ENCODE results near the gene NAV2.
"Not testable (repeated sequence)": the region's sequence is repeated elsewhere in the genome, so short reads cannot be mapped to it uniquely, and the experiment has no call there.

NAV2 gene

DNA sequence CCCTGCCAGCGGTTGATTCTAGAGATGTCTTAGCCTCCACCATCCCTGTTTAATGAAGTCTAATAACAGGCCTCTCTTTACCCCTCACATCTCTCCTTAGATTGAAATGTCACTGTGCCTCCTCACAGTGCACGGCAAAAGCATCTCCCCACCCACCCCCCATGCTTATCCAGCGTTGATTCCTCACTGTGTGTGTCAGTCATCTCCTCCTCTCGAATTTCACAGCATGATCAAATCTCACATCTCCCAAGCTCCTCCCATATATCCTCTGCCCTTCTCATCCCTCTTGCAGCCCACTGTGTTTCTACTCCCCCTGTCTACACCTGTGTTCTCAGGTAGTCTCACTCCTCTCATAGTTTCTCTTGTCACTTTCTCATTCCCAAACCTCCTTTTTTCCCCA, 363.0 kb downstream of the NAV2 start:
- no peak for DNase-seq

DNA sequence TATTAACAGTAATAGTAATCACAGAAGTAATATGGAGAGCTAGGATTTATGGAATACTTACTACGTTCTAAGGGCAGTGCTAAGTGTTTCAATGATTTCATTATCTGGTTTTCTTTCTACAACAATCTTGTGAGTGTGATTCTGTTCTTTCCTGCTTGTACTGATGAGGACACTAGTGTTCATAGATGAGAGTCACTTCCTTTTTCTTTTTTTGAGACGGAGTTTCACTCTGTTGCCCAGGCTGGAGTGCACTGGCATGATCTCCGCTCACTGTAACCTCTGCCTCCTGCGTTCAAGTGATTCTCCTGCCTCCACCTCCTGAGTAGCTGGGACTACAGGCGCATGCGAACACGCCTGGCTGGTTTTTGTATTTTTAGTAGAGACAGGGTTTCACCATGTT, 366.2 kb downstream of the NAV2 start:
- DNase-seq: no peak

DNA sequence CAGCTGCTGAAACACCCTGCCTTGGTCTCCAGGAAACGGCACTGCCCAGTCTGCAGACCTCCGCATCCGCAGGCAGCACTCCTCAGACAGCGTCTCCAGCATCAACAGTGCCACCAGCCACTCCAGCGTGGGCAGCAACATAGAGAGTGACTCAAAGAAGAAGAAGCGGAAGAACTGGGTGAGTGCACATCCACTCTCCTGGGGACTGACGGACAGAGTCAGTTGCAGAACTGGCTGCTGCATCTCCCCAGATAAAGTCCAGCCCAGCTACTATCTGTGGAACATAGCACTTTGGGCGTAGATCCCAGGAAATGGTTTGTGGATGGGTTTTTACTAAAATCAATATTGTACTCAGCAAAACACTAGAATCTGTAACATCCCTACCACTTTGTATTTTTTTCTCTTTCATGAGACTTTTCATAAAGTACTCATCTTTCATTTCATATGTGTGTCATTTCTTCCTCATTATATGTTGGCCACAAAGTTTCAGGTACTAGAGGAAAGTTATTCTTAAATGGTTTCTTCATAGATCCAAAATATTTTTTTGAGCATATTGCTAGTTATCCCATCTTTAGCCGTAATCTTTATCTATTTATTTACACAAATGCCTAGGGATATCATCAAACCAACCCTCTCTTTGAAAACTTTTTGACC, 367.5 kb downstream of the NAV2 start:
- no peak for DNase-seq

DNA sequence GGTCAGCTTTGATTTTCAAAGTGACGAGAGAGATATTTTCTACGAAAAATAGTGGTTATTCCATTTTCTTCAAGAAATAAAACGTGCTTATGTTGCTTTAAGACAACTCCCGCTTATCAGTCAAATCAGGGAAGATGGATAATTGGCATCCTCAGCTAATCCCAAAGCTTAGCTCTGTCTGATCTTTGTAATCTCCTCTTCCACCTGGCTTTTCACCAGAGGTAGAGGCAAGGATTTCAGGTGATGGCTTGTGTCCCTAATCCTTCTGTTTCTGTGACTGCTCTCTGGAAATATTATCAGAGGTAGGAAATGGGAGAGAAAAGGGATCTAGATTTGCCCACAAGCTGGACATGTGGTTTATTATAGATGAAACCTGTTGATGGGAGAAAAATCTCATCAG, 368.7 kb downstream of the NAV2 start:
- DNase-seq: no peak

DNA sequence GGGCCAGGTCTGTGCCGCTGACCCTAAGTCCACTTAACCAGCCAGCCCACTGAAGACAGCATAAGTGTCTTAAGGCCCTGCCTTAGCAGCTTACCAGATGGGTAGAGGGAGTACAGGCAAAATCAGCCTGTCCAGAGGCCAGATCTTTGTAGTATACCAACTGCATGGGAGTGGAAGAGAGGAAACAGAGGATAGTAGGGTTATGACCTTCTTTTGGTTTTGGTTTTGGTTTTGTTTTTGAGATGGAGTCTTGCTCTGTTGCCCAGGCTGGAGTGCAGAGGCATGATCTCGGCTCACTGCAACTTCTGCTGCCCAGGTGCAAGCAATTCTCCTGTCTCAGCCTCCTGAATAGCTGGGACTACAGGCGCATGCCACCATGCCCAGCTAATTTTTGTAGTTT, 371.2 kb downstream of the NAV2 start:
- DNase-seq: not testable (repeated sequence)

DNA sequence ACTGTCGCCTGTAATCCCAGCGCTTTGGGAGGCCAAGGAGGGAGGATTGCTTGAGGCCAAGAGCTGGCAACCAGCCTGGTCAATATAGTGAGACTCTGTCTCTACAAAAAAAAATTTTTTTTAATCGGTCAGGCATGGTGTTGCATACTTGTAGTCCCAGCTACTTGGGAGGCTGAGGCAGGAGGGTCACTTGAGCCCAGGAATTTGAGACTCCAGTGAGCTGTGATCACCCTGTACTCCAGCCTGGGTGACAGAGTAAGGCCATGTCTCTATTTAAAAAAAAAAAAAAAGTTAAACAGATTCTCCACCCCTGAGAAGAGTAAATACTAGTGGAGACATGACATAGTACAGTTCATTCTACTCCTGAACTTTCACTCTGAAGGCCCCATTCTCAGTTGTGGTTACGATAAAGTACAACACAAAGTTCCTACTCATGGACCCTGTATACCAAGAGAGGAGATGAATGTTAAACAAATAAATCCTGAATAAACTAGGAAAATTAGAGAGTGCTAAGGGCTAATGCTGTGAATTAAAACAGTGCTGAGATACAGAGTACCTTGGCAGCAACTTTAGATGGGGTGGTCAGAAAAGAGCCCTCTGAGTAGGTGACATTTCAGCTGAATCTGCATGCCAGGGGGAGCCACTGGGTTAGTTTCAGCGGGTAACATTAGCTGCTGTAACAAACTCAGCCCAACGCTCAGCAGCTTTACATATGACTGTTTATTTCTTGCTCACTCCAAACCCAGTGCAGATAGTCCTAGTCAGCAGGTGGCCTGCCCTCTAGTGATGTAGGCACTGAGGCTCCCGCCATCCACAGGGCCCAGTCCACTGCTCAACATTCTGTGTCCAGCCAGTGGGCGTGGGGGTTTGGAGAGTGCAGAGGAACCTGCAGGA, 372.5 kb downstream of the NAV2 start:
- no peak for DNase-seq

DNA sequence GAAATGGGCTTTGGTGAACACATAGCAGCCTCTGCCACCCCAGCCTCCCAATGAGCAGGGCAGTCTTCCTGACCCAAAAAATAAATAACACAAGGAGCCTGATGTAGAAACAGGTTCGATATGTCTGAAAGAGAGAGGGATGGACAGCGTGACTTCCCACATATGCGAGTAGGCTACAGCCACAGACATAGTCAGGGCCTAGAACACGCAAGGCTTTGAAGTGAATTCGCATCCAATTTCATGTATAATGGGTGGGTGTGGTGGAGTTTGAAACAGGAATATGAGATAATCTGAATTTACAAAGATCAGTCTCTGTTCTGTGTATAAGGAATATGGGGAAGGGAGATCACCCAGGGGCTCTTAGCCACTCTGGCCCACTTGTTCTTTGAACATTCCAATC, 373.3 kb downstream of the NAV2 start:
- DNase-seq: no peak

DNA sequence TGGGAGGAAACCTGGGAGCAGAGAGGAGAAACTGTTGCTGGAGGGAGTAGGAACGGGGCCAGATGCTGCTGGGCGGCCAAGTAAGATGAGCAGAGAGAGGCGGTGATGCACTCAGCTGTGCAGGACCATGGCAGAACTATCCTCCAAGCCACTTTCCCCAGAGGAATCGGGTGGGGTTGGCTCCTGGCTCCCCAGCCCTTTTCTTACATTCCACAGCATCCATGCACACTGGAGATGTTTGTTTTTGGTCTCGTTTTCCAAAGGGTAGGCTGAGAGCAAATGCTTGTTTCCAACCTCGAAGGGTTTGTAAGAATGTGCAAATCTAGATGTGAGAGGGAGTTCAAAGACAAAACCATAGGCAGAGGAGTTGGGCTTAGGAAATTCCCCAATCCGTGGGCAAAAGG, 374.5 kb downstream of the NAV2 start:
- DNase-seq: no peak

DNA sequence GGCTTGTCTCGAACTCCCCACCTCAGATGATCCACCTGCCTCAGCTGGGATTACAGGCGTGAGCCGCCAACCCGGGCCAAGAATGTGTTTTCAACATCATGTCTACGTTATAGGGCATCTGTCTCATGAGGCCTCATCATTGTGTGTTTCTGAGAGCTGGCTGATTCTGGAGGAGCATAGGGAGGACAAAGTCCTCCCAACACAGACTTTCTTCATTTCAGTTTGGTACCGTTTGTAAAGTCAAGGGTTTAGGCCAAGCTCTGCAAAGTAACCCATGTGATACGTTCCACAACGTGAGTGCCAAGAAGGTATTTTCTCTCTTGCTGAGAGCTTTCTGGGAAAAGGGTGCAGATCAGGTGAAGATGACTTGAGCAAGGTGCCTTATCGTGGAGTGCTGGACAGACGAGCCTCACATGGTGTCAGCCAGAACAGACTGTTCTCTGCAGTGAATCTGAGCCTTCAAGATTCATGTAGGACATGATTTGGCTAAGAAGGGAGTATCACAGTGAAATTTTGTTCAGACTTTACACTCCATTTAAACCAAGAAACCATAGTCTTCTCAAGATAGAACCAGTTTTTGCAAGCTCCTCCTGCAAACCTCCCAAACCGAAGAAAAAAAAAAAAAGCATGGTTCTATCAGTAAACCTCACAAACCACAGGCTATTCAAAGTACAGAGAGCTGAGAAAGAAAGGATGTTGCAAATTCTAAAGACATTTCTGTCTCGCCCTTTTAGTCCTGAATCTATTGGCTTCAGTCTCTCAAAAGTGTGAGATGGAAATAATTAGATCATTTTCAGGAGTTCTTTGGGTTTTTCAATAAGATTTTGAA, 376.0 kb downstream of the NAV2 start:
- DNase-seq: no peak

DNA sequence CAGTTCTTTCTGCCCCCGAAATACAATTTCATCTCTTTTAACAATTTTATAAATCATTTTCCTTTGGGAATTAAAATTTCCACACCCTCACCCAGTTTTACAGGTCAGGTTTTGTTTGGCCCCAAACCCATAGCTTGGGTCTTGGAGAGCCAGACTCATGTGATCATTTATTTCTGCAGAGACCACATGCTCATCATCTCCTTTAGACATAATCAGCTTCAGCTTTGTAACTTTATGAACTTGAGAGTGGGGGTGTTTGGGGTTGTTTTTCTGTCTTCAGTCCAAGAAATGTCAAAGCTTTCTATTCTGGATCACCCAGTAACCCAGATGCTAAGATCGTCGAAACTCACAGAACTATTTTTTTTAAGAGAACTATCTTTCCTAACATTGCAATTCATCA, 376.7 kb downstream of the NAV2 start:
- no peak for DNase-seq

DNA sequence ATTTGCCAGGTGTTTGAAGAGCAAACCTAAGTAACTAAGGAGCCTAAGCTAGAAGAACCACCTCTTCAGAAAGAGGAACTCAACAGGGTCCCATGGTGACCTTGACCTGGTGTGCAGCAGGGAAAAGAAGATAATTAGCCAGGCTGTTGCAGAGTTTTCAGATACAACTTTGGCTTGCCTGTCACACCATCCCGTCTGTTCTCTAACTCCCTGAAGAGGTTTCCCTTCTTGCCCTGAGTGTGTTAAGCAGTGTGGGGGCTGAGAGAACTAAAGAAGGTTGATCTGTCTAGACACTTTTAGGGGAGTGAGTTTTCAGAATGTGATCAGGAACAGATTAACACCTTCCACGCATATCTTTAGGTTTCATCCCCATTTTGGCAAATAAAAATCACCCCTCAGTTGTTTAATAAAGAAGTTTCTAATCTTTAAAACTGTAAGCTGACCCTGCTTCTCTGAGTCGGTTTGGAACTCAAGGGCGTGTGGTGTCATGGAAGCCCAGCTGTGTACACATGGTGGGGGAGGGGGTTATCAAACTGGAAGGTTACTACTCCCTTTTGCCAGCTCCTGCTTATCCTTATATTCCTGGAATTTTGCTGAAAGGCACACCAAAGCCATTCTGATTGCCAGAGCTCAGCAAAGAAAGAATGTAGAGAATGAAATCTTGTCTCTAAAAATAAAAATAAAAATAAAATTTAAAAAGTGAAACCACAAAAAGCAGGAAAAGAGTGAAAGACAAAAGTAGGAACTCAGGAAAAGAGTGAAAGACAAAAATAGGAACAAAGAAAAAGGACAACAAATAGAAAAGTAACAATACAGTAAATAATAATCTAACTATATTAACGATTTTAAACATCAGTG, 377.4 kb downstream of the NAV2 start:
- DNase-seq: no peak

DNA sequence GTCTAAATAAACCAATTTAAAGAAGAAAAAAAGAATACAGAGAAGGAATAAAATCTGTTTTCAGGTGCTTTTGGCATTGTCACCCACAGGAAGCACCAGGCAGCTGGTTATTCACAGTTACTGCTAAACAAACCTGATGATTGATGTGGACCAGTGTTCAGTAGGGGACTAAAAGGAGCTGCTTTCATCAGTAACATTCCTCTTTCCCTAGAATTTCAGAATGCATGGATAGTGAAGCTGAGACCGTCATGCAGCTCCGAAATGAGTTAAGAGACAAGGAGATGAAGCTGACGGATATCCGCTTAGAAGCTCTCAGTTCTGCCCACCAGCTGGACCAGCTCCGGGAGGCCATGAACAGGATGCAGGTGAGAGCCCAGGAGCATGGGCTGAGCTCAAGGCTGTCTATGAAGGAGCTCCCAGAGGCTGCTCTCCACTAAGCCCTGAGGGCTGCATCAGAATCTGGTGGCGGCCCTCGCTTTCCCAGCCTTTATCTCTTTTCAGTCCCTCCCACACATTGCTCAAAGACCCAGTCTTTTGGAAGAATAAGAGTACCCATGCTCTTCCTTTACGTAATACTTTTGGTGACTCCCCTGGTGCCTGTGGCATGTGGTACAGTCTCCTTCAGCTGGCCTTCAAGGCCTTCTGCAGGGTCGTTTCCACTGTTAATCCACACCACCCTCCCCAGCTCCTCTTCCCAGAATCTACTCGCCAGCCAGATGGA, 378.2 kb downstream of the NAV2 start:
- no peak for DNase-seq

DNA sequence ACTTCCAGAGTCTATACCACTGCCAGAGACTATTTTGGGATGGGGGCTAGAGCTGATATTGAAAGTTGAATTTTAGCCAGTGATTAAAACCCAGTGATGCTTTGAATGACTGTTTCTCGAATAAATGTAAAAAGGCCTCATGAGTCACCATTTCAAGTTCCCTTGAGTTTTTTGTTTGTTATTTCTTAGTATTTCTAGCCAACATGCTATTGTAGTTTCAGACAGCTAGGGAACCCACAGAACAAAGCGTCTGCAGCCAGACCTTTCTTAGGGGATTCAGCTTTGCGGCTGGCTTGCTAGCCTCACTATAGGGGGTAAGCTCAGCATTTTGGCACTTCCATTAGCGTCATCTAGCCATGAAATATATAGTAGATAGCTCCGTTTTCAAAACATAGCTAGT, 381.1 kb downstream of the NAV2 start:
- DNase-seq: no peak

DNA sequence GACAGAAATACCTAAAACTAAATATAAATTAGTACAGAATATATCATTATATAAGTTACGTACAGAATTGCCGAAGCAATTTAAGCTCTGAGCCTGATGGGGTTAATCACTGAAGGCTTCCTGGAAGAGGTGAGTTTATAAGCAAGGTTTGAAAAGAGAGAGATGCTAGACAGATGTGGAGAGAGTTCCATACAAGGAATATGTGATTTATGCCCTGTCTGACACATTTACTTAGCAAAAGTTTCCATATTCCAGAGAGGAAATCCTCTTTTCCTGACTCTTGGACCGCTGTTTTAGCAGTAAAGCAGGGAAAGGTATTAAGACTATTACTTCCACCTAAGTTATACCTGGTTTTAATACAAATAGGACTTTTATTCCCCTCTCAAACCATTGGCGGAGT, 382.6 kb downstream of the NAV2 start:
- DNase-seq: no peak

DNA sequence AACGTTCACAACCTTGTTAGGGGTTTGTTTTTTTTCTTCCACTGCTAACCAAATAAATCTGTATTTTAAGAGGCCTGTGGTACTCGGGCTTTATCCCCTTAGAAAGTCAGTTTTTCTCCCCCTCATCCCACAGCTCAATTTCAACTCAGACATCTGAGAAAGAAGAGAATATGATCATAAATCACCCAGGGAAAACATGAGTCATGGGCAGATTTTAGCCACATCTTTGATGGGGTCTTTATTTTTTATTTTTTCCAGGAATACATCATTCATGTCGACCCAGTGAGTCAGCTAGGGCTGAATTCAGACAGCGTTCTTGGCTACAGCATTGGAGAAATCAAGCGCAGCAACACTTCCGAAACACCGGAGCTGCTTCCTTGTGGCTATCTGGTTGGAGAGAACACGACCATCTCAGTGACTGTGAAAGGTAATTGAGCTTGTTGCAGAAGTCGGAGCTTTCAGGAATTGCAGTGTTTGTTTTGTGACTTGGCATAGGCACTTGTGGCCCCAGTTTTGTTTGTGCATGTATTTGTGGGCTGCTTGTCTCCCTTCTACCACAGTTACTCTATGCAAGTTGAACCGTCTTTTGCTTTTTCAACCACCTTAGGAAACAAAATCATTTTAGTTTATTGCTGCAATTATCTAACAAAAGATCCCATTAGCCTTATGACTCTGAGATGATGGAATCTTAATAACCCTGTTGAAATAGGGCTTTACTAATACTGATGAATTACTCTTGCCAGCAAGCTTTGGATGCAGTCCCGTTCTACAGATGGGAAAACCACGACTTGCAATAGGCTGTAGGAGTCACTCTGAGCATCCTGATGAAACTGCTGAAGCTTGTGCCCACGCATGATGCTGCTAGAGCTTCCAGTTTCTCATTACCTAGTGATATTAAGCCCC, 384.9 kb downstream of the NAV2 start:
- DNase-seq: no peak

DNA sequence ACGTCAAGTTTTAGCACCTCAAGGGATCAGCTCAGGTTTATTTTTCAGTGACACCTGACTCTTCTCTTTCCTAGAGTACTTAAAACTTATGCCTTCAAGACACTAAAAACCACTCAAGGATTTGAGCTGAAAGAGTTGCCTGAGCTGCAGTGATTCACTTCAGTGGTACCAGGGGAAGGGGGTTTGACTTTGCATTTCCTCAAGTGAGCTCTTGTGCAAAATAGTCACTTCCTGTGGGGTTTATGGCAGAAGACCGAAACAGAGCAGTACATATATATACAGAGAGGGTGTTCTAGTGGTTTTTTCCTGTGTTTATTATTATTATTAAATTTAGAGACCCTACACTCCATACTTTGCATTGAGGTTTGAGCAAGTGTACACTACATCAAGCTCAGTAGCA, 386.9 kb downstream of the NAV2 start:
- no peak for DNase-seq

DNA sequence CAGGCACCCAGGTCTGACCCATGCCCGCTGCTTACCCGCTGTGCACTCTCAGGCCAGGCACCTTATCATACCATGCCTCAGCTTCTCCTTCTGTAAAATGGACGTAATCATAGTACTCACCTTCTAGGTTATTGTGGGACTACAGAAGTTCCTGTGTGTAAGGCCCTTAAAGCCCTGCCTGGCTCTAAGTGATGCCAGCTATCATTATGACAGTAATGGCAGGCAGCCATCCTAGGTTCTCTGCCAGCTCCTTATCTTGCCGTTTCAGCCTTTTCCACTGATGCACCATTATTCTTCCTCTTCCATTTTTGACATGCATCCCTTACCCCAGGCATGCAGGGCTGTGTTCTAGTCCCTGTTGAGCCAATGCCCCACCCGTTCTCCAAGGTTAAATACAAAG, 389.8 kb downstream of the NAV2 start:
- no peak for DNase-seq

DNA sequence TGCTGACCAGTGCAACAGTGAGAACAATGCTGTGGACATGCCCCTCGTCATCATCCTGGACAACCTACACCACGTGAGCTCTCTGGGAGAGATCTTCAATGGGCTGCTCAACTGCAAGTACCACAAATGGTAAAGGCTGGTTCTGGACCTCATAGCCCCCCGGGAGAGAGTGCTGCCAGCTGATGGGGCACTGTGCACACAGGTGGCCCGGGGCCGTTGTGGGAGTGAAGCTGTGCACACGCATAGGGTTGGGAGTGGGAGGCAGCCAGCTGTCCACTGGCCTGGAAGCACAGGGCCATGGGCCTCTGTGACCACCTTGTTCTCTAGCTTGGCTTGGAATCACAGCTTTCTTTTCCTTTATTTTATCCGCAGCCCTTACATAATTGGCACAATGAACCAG, 390.6 kb downstream of the NAV2 start:
- no peak for DNase-seq

DNA sequence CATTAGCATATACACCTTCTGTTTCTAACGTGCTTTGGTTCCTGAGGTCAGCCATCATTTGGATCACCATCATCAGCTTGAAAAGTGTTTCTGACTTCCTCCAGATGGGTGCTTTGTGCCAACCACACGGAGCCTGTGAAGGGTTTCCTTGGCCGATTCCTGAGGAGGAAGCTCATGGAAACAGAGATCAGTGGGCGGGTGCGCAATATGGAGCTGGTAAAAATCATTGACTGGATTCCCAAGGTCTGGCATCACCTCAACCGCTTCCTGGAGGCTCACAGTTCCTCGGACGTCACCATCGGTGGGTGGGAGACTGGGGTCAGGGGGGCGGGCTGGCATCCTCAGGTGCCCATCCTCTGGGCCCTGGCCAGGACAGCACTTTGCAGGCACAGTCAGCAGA, 392.8 kb downstream of the NAV2 start:
- no peak for DNase-seq

DNA sequence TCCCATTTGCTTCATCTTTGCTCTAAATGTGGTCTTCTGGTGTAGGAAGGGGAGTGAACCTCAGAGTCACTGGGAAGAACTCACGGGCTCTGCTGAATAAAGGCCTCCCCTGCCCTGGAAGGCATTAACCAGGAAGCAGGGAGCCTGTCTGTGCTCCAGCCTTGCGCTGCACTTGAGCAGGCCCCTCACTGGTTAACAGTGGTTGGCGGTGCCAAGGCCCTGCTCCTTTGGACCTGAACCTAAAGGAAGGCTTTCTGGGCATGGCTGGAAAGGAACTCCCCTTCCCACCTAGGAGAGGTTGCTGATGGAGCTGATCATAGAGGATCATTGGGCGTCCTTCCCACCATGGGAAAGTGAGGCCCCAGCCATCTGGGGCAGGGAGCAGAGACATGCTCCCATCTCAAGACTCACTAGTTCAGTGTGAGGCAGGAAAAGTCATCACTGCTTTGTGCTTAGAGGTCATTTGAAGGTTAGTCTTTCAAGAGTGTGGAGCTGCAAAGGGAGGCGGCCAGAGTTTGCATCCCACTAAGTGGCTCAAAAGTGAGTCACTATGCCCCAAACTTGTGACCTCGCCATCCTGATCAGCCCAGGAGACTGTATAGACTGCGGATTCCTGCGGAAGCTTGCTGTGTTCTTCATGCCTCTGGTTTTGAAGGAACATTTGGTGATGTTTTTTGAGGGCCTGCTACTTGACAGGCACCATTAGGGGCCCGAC, 397.3 kb downstream of the NAV2 start:
- no peak for DNase-seq
